Nephron (organoid): ENCODE results near the gene RALGPS1.

Experiments
- H3K27ac Mint-ChIP-seq, 3 experiments: 2 replicates each; pipeline ENCODE4 v1.8.0; 2020; ENCODE audit warnings: mixed read lengths in 3 of 3, mild to moderate bottlenecking in 2 of 3, moderate library complexity in 1 of 3
- H3K27me3 Mint-ChIP-seq: 2 replicates; pipeline ENCODE4 v1.8.0; 2021; ENCODE audit warnings: low read depth, mild to moderate bottlenecking, moderate library complexity, mixed read lengths
- H3K36me3 Mint-ChIP-seq: 2 replicates; pipeline ENCODE4 v1.8.0; 2020; ENCODE audit warnings: low read depth, mixed read lengths
- H3K4me1 Mint-ChIP-seq: 2 replicates; pipeline ENCODE4 v1.8.0; 2020; ENCODE audit warnings: mixed read lengths
- H3K4me3 Mint-ChIP-seq, 3 experiments: 2 replicates each; pipeline ENCODE4 v1.8.0; 2020; ENCODE audit warnings: mild to moderate bottlenecking in 3 of 3, mixed read lengths in 3 of 3, moderate library complexity in 2 of 3
- H3K9me3 Mint-ChIP-seq: 2 replicates; pipeline ENCODE4 v1.8.0; 2020; ENCODE audit warnings: mixed read lengths
- CTCF ChIP-seq, 3 experiments: fragments of 200-600 bp; sonication (generic); IDR thresholded peaks; one replicate each; pipeline ENCODE4 v1.5.0; 2021; ENCODE audit warnings: antibody characterized with exemption in 3 of 3; ENCODE audit not compliant: unreplicated experiment in 3 of 3

RALGPS1 gene

DNA sequence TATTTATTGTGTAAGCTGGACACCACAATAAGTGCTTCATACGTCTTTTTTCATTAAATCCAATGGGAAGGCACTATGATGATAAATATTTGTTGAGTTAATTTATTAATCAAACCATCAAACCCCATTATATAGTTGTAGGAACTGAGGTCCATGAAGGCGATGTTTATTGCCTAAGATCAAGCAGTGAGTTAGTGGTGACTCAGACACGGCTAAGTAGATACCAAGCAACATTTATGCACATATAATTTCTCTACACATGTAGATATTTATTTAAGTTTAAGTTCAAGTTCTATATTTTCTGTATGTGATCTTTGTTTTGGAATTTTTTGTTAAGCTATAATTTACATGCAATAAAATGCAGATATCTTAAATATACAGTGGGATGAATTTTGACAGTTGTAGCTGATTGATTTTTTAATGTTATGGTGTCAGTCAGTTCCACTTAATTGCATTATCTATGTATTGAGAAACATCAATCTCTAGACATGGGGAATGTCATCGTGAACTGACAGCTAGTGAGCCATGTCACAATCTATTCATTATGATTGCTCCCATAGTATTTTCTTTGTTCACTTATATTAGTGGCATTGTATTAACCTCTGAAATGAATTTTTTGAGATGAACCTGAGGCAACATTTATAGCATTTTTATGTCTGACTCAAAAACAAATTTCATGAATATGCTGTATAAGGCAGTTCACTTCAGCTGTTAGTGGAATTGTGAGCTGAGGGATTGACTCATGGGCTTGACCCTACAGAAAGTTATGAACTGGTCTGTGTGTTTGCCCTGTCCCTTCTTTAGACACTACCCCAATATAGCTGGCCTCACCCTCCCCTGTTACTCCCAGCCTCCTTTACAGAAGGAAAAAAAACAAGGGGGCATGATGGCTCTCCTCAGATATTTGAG lies 338.1 kb downstream of the RALGPS1 start:
- peaks cover 3% of the 10 kb centered on the region for H3K4me1 Mint-ChIP-seq
- TF ChIP-seq CTCF (IDR thresholded peaks at IDR 0.05; ENCODE audit: unreplicated experiment in 3 of 3) = no peak
- H3K9me3 Mint-ChIP-seq = no peaks in the 10 kb centered on the region
- no peak overlapping the region for H3K27ac Mint-ChIP-seq
- no peak overlapping the region for H3K4me3 Mint-ChIP-seq
- no peaks in the 10 kb centered on the region for H3K27me3 Mint-ChIP-seq
- peaks cover 27% of the 10 kb centered on the region for H3K36me3 Mint-ChIP-seq

- no peak for TF ChIP-seq CTCF (IDR thresholded peaks at IDR 0.05; ENCODE audit: unreplicated experiment in 3 of 3)
Measured at GRCh38 chr9:127253446-127253845, 338.9 kb downstream of the RALGPS1 start.

DNA sequence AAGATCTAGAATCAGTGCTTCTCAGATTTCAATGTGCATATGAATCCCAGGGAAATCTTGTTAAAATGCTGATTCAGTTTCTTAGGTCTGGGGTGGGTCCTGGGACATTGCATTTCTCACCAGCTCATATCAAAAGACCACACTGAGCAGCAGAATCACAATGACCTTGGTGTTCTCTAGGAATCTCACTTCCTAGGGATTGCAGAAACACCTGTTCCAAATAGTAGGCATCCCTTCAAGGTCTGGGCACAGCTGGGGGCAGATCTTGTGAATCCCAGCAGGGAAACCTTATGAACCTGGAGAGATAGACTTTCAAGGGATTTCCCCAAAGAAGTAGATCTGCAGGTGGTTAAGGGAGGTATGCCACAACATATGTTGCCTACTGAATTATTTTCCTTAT lies 341.1 kb downstream of the RALGPS1 start:
- no peak for TF ChIP-seq CTCF (IDR thresholded peaks at IDR 0.05; ENCODE audit: unreplicated experiment in 3 of 3)
- Mint-ChIP-seq H3K9me3 (no peaks in the 10 kb centered on the region), H3K27ac (no peak overlapping the region), H3K27me3 (peaks cover 3% of the 10 kb centered on the region), H3K4me1 (peaks cover 14% of the 10 kb centered on the region), H3K36me3 (peaks cover 19% of the 10 kb centered on the region), H3K4me3 (no peak overlapping the region)

More at GRCh38 chr9:127253446-127253845, 338.9 kb downstream of the RALGPS1 start:
- Mint-ChIP-seq H3K27ac (no peak overlapping the region), H3K36me3 (peaks cover 27% of the 10 kb centered on the region), H3K27me3 (no peaks in the 10 kb centered on the region), H3K4me1 (peaks cover 5% of the 10 kb centered on the region), H3K4me3 (no peak overlapping the region), H3K9me3 (no peaks in the 10 kb centered on the region)

DNA sequence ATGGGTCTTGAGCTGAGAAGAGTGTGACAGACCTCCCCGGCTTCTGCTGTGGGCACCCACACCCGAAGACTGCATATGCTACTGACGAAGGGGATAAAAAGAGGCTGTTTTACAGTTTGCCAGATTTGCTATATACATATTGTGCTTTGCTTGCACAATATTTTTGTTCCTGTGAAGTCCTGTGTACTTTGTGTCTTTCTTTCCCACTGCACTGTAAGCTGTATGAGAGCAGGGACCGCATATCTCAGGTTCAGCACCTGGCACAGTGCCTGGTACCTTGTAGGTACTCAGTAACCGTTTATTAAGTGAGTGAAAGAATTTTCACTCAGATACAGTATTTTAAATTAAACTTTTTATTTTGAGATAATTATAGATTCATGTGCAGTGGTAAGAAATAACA lies 341.7 kb downstream of the RALGPS1 start:
- peaks cover 19% of the 10 kb centered on the region for H3K36me3 Mint-ChIP-seq
- no peak for TF ChIP-seq CTCF (IDR thresholded peaks at IDR 0.05; ENCODE audit: unreplicated experiment in 3 of 3)
- no peak overlapping the region for H3K4me3 Mint-ChIP-seq

DNA sequence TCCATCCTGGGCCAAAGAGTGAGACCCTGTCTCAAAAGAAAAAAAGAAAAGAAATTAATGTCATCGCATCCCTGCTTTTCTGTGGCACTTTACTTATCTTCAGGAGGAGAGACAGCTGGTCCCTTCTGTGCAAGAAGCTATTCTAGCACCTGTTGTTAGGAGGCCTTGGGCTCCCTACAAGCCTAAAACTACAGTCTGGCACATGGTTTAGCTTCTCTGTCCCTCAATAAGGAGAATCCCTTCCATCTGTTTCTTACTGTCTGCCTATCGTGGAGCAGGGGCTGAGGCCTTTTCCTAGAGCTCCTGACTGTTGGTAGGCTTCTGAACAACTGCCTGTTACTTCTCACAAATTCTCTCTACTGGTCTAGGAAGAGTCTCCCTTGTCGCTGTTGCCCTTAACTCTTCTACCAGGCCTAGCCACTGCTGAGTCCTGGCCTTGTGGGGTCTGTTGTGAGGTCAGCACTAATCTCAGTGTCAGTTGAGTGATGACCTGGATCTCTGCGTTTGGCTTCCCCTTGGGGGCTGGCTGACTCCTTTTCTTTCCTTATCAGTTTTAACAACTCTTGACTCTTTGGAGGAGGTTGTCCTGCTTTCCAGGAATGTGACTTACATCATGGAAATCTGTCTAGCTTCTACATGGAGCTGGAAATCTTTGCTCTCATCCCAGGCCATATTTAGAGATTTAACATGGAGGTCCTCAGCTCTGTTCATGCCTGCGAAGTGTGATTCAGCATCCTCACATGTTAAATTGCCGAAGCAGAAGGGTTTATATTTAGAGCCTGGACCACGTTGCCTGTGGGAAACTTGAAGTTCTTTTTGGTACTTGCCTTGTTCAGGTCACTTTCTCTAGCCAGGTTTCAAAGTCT lies 344.3 kb downstream of the RALGPS1 start:
- H3K9me3 Mint-ChIP-seq = no peaks in the 10 kb centered on the region
- TF ChIP-seq CTCF (IDR thresholded peaks at IDR 0.05; ENCODE audit: unreplicated experiment in 3 of 3) = no peak
- H3K4me1 Mint-ChIP-seq = peaks cover 22% of the 10 kb centered on the region
- no peak overlapping the region for H3K4me3 Mint-ChIP-seq
- H3K27me3 Mint-ChIP-seq = peaks cover 3% of the 10 kb centered on the region
- peaks cover 8% of the 10 kb centered on the region for H3K36me3 Mint-ChIP-seq
- H3K27ac Mint-ChIP-seq = peak overlapping the region in 2 of 3 experiments; percentile 28 to 79

More for the DNA sequence above, 341.7 kb downstream of the RALGPS1 start:
- H3K9me3 Mint-ChIP-seq = no peaks in the 10 kb centered on the region
- no peak overlapping the region for H3K27ac Mint-ChIP-seq
- H3K27me3 Mint-ChIP-seq = peaks cover 3% of the 10 kb centered on the region
- peaks cover 14% of the 10 kb centered on the region for H3K4me1 Mint-ChIP-seq
